GM20000 (cell line): ENCODE data around the gene LRRC27.

Experiments
- DNase-seq: peaks from one replicate; pipeline ENCODE4 v3.0.0; 2012; ENCODE audit warnings: low spot score
- TF ChIP-seq, protein P1 (sequence below): IDR thresholded peaks from 2 replicates; pipeline ENCODE4 v1.5.1; 2012; ENCODE audit warnings: mild to moderate bottlenecking, control low read depth; ENCODE audit errors: extremely low read depth, missing control alignments

Gene LRRC27

DNA sequence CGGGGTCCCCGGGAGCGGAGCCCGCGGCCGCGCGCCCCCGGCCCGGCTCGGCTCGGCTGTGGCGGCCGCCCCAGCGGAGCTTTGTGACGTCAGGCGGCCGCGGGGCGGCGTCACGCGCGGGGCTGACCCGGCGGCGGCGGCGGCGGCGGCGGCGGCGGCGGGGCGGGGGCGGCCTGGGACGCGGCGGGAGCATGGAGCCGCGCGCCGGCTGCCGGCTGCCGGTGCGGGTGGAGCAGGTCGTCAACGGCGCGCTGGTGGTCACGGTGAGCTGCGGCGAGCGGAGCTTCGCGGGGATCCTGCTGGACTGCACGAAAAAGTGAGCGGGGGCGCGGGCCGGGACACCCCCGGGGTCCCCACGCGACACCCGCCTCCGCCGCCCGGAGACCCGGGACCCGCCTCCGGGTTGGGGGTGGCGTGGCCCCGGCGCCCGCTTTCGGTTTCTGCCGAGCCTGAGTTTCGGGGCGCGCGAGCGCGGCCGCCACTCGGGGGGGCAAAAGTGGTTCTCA lies 65.1 kb downstream of the LRRC27 start, which contains the start of gene PWWP2B:
Gene PWWP2B, plus strand, starts transcription at position 165 of the 506 bp plus-strand sequence. Its CDS starts 27 bp downstream, at position 192.
- TF ChIP-seq, protein P1, sequence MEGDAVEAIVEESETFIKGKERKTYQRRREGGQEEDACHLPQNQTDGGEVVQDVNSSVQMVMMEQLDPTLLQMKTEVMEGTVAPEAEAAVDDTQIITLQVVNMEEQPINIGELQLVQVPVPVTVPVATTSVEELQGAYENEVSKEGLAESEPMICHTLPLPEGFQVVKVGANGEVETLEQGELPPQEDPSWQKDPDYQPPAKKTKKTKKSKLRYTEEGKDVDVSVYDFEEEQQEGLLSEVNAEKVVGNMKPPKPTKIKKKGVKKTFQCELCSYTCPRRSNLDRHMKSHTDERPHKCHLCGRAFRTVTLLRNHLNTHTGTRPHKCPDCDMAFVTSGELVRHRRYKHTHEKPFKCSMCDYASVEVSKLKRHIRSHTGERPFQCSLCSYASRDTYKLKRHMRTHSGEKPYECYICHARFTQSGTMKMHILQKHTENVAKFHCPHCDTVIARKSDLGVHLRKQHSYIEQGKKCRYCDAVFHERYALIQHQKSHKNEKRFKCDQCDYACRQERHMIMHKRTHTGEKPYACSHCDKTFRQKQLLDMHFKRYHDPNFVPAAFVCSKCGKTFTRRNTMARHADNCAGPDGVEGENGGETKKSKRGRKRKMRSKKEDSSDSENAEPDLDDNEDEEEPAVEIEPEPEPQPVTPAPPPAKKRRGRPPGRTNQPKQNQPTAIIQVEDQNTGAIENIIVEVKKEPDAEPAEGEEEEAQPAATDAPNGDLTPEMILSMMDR, result no peak
- peak; percentile 86 for DNase-seq

DNA sequence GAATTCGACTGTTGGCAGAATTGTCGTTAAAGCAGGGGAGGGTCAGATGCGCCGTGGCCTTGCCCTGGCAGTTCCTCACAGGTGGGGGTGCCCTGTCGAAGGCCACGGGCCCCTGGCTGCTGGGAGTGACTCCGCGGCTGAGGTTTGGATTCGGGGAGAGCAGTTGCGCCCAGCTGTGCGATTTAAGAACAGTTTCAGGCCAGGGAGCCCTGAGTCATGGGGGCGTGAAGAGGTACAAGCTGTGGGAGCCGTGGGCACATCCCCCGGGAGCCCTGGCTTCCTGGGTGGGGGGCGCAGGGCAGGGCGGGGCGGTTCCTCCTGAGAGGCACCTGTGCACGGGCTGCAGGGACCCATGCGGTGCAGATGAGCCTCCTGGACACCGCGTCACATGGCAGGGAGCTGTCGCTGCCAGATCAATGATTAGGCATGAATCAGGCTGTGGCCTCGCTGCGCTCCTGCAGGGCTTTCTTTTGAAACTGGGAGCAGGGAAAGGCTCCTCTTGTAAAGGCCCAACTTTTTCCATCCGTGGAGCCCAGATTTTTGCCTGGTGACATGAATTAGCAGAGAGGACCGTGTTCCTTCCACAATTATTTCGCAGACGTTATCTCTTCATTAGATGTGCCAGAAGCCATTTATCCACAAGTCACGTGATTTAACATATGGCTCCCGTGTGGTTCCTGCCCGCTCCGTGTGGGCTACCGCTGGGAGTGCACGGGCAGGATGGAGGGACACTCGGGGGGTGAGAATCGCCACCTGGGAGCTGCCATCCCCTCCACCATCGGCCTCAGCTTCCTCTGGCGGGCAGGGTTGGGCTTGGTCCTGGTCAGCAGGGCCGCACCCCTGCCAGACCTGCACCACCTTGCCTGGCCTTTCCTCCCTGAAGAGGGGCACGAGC lies 65.9 kb downstream of the LRRC27 start:
- no peak for DNase-seq
- TF ChIP-seq, protein P1, result no peak

DNA sequence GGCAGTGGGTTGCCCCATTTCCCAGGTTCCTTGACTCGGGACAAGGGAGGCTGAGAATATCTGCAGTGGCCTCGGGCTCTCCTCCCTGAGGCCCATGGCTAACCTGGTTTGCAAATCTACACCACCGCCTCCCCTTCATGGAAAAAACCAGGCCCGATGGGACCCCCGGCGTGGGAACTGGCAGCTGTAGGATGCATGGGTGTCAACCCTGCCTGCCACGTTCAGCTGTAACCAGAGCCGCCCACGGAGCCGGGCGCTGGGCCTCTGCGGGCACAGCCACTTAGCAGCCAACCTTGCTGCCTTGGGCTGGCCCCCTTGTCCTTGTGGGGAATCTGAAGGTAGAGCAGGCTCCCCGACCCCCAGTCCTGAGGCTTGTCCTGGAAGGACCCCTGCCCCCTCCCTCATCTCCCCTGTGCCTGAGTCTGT lies 66.6 kb downstream of the LRRC27 start:
- DNase-seq, result no peak
- TF ChIP-seq, protein P1, result no peak

GRCh38 chr10:132399117-132400035 lies 67.4 kb downstream of the LRRC27 start:
- DNase-seq, result no peak
- TF ChIP-seq, protein P1, result no peak

DNA sequence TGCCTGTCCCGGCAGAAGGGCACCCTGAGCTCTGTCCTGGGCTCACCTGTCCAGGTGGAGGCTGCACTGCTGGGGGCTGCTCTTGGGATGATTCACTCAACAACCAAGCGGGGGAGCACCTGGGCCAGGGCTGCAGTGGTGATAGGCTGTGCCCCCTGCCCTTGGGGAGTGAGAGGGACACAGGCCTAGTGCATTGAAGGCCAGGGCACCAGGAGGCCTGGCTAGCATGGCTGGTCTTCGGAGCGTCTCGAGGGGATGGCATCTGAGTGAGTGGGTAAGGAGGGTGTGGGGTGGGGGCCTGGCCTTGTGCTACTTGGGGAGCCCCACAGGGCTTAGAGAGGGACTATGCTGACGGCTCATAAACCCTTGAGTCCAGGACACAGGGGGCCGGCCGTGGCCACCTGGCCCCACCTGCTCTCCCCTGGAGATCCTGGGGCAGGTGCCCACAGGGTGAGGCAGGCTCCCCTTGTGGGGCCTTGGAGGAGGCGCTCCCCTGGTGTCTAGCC lies 68.1 kb downstream of the LRRC27 start:
- TF ChIP-seq, protein P1, result no peak
- no peak for DNase-seq

GRCh38 chr10:132400547-132401151 lies 68.7 kb downstream of the LRRC27 start:
- no peak for DNase-seq
- TF ChIP-seq, protein P1, result no peak
